Stimulated activated CD8-positive, alpha-beta memory T cell treated with anti-CD3 and anti-CD28 coated beads, Interleukin-7, amount 100 ng/mL, for 48 hours (primary cell): ENCODE measurements around the gene OSBPL8.

Experiments
- DNase-seq, 2 donors: peaks; one replicate each; pipeline ENCODE4 v3.0.0-alpha.2; 2020; ENCODE audit warnings: low read depth in 1 of 2; ENCODE audit errors: extremely low read depth in 1 of 2

The OSBPL8 gene

DNA sequence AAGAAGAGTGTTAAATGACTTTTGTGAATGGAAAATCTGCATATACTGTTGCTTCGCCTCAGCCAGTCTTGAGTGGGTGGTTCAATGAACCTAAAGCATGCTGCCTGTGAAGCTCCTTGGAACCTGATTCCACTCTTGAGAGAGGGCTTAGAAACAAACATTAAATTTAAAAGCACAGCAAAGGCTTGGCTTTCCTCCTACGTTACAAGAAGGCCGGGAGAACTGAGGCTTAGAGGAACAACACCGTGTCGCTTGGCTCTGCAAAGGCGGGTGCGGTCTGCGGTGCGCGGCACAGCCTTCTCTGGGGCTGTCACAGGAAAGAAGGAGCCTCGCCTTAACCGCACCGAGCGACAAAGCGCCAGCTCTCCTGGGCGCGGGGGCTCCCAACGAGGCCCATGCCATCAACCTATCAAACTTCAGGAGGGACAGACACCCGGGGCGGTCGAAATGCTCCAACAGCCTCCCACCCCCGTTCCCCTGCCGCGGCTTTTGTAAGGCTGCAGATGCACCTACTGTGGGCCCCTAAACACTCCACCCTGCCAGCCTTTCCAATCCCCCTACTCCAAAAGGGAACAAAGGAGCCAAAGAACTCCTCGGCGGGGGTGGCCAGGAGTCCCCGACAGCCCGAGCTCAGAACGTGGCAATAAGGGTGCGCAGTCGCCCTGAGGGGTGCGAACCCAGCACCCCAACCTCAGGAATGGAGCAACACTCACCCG lies 729 bp downstream of the OSBPL8 start:
- DNase-seq: peak; percentile 68 to 74

DNA sequence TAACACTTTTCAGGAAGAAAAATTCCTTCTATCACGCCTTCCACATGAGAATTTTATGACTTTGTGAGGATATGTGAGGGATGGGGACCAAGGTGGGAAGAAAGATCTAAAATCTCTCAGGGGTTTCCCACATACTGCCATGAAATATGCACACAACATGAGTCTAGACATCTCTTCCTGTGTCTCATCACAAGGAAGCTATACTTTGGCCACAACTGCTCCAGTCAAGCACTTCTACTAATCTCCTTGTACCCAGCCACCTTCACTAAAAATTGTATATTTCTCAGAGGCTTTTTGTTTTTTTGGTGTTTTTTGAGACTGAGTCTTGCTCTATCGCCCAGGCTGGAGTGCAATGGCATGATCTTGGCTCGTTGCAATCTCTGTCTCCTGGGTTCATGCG lies 3.2 kb downstream of the OSBPL8 start:
- no peak for DNase-seq

GRCh38 chr12:76555797-76556196 lies 3.8 kb downstream of the OSBPL8 start:
- DNase-seq: no peak

DNA sequence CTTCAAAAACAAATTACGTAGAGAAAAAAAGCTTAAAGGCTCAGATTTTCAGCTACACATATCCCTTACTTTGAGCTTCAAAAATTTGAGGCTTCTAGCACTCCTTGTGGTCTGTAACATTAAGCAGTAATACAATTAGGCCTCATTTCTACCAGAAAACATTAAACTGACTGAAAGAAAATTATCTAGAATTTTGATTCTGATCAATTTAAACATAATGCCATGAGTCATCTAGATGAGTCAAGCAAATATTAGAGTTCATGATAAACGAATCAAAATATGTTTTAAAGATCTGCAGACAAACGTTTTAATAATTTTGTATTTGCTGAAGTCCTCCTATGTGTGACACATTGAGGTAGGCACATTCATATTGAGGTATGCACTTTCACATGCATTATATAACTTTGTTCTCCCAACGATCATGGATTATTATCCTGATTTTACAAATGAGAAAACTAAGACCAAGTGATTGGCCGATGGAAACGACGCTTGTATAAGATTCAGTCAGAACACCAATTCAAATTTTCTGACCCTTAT lies 4.3 kb downstream of the OSBPL8 start:
- DNase-seq: no peak

GRCh38 chr12:76554405-76555230 lies 5.0 kb downstream of the OSBPL8 start:
- DNase-seq: no peak

DNA sequence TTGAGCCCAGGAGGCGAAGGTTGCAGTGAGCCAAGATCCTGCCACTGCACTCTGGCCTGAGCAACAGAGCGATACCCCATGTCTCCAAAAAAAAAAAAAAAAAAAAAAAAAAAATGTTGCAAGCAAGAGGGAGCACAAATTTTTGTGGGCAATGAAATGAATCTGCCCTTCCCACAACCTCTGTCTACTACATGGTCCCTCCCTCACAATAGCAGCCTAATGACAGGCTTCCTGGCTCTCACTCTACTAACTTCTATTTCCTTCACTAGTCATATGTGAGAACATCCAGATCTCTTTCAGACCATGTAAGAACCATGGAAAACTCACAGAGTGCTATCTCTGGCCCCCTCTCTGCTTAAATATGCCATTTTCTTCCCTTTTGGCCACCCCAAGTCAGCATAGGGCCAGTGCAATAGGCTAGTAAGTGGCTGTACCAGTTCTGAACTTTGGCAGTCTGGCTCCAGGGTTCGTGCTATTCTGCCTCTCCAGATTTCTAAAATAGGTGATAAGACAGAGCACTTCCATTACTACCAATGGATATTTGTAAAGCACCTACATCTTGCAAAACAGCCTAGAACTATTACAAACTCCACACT lies 7.1 kb downstream of the OSBPL8 start:
- no peak for DNase-seq

- DNase-seq: no peak
Measured at GRCh38 chr12:76551482-76551888, 8.1 kb downstream of the OSBPL8 start.

- DNase-seq: no peak
Measured at GRCh38 chr12:76549131-76549530, 10.4 kb downstream of the OSBPL8 start.

DNA sequence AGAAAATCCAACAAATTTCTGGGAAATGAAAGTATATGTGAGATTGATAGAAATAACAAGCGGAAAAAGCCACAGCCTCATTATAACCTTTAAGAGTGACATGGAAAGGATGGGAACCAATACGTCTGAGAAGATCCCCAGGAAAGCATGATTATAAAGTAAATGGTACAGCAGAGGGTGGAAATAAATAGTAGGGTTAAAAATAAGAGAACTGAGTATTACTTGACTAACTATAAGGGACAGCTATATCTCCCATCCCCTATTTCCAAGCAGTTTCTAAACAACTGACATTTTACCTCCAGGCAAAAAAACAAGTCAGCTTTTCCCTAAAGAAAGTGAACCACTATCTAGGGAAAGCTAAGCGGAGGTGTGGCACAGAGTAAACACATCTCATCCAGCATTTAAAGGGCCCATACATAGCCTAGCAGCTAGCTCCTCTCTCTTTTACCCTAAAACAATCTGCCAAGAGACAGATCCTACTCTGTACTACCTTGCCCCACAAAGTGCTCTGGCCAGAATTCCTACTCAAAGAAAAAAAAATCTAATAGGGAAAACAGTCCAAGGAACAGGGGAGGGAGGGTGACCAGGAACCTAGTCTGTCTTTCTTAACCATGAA lies 11.2 kb downstream of the OSBPL8 start:
- DNase-seq: no peak

GRCh38 chr12:76547526-76547925 lies 12.0 kb downstream of the OSBPL8 start:
- no peak for DNase-seq

GRCh38 chr12:76546889-76547288 lies 12.7 kb downstream of the OSBPL8 start:
- no peak for DNase-seq

DNA sequence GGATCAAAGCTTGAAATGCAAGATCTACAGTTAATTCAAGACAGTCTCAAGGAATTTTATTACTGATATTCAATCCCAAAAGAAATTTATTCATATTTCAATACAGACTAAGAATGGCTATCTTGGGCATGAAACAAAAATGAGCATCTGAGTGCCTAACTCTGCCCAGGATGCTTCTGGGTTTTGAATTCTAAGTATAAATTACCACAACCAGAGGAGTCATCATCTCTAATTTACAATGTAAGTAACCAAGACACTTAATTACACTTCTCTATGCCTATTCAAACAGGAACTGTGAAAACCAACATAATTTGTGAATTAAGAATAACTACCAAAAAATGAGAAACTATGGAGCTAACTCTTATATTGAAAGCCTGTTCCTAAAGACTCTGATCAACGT lies 14.1 kb downstream of the OSBPL8 start:
- no peak for DNase-seq

DNA sequence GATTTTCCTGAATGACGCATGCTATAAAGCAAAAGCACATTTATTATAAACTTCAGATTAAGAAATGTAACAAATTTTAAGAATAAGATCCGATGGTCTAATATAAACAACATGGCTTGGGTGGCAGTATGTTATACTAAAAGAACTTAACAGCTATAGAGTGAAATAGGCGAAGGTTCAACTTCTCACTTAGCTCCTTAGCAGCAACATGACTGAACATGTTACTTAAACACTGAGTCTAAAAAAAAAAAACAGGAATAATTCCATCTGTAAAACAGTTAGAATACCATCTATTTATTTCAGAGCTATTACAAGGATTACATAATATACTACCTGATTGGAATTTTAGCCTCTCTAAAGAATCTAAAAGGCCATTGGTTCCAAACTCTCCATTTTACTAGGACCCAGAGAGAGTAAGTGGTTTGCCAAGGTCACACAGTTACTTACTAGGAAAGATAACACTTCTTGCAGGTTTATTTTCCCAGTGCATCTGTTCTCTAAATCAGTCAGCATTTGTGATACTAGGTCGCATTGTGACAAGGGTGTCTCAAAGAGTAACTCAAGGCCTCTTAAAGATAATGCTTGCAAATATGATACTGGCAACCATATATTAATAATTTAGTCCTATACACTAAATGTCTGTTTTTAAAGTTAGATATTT lies 14.8 kb downstream of the OSBPL8 start:
- no peak for DNase-seq

- no peak for DNase-seq
Measured at GRCh38 chr12:76543813-76544347, 15.7 kb downstream of the OSBPL8 start.

- no peak for DNase-seq
Measured at GRCh38 chr12:76542908-76543307, 16.7 kb downstream of the OSBPL8 start.

- DNase-seq: no peak
Measured at GRCh38 chr12:76539727-76540126, 19.8 kb downstream of the OSBPL8 start.

DNA sequence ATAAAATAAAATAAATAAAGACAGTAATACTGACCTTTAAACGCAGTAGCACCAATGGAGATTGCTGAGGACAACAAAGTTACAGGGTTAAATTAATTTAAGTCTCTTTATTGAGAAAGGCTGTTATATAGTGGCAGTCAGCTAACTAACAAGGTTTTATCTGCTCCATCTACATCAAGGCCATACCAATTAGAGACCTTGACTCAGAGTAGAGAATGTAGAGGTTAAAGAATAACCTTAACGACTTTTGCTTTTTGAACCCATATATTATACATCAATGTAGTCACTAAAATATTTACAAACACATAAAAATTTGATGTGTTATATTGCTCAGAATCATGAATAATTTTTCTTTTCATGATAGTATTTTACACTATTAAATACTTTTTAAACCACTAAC lies 21.6 kb downstream of the OSBPL8 start:
- DNase-seq: no peak

- no peak for DNase-seq
Measured at GRCh38 chr12:76536546-76536945, 23.0 kb downstream of the OSBPL8 start.

DNA sequence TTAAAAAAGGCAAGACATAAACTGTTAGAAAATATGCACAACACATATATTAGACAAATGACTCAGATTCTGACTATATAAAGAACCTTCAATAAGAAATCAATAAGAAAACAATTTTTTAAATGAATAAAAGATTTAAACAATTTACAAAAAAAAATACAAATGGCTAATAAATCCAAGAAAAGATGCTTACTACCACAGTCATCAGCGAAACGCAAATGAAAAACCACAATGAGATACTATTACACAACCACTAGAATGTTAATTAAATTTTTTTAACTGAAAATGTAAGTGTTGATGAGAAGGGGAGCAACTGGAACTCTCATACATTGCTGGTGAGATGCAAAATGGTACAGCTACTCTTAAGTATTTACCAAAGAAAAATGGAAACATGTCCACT lies 24.4 kb downstream of the OSBPL8 start:
- no peak for DNase-seq

DNA sequence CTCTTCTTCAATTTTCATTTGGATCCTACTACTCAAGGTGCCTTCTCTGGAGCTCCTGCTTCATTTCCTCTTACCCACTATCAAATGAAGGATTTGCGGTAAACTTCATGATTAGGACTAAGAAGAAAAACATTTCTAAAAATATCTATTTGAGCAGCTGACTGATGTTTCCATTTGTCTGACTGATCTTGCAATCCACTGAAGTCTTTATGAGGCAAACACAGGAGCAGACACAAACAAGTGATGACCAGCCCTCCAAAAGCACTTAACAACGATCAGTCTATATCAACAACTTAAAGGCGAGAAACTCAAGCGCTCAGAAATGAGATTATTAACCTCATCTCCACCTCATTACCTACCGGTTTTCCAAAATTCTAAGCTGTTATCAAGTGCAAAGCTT lies 26.2 kb downstream of the OSBPL8 start:
- DNase-seq: no peak
